Gastroesophageal sphincter (tissue), 4 donors: ENCODE results near the gene TRIO. TPM values are rescaled to one million over a fixed set of nuclear protein-coding genes. Genes with fewer than 3 reads are reported as not detected.
A peak's percentile ranks its signal among the peaks of the same experiment; 100 is the strongest.

ENCODE experiments used
- ATAC-seq: fragments of 150-250 bp; one replicate; pipeline ENCODE4 v1.9.1; 2016; ENCODE audit warnings: mild to moderate bottlenecking, moderate library complexity
- H3K27ac ChIP-seq, 4 donors: fragments of 200-600 bp; sonication (generic) in 3 of 4; 1 replicate in 3 of 4; 2 replicates in 1 of 4; pipeline ENCODE4 v1.5.1; 2016 to 2019
- H3K27me3 ChIP-seq: fragments of 200-600 bp; sonication (generic); one replicate; pipeline ENCODE4 v1.5.1; 2019
- H3K36me3 ChIP-seq, 2 donors: fragments of 200-600 bp; sonication (generic); one replicate each; pipeline ENCODE4 v1.5.1; 2019; ENCODE audit warnings: control low read depth in 1 of 2
- H3K4me1 ChIP-seq, 3 donors: fragments of 200-600 bp; sonication (generic); 1 replicate in 2 of 3; 2 replicates in 1 of 3; pipeline ENCODE4 v1.5.1; 2016 to 2019; ENCODE audit warnings: control low read depth in 2 of 3
- H3K4me3 ChIP-seq, 2 donors: fragments of 200-600 bp; sonication (generic); one replicate each; pipeline ENCODE4 v1.5.1; 2019; ENCODE audit warnings: mild to moderate bottlenecking in 1 of 2, moderate library complexity in 1 of 2
- H3K9me3 ChIP-seq, 3 donors: fragments of 200-600 bp; sonication (generic); one replicate each; pipeline ENCODE4 v1.5.1; 2017 to 2019; ENCODE audit warnings: control low read depth in 2 of 3
- EP300 ChIP-seq: sonication (generic); formaldehyde crosslinking; IDR thresholded peaks from one replicate; pipeline ENCODE4 v1.6.1; 2017; ENCODE audit warnings: antibody characterized with exemption, mild to moderate bottlenecking
- POLR2A ChIP-seq, 2 donors: fragments of 450-650 bp; IDR thresholded peaks; one replicate each; pipeline ENCODE4 v1.6.1; 2017; ENCODE audit warnings: antibody characterized with exemption in 2 of 2, mild to moderate bottlenecking in 2 of 2, moderate library complexity in 1 of 2
- POLR2AphosphoS5 ChIP-seq: sonication (generic); formaldehyde crosslinking; IDR thresholded peaks from one replicate; pipeline ENCODE4 v1.6.1; 2017; ENCODE audit warnings: antibody characterized with exemption
- WGBS, 2 donors: methylation state at CpG; one replicate each; pipeline ENCODE4 v1.1.5; 2018; ENCODE audit warnings: low coverage in 1 of 2; 5-methylcytosine and 5-hydroxymethylcytosine counted together
- total RNA-seq, 4 donors: library from RNA; depleted of rRNA; stranded (reverse); fragments of >200 nt; gene quantifications; one replicate each; pipeline ENCODE4 v1.1.0, GENCODE V29; 2016
- TF ChIP-seq, protein P1 (sequence below), 4 experiments: fragments of 200-600 bp in 2 of 4; fragments of 450-650 bp in 2 of 4; sonication (generic) in 1 of 4; IDR thresholded peaks; one replicate each; pipeline ENCODE4 v1.5.1; 2017 to 2019; ENCODE audit warnings: antibody characterized with exemption in 4 of 4, mild to moderate bottlenecking in 2 of 4, moderate library complexity in 2 of 4

The TRIO gene
- total RNA-seq, 4 donors from 2014 or later, result 69.2 to 257 (median 172) TPM

DNA sequence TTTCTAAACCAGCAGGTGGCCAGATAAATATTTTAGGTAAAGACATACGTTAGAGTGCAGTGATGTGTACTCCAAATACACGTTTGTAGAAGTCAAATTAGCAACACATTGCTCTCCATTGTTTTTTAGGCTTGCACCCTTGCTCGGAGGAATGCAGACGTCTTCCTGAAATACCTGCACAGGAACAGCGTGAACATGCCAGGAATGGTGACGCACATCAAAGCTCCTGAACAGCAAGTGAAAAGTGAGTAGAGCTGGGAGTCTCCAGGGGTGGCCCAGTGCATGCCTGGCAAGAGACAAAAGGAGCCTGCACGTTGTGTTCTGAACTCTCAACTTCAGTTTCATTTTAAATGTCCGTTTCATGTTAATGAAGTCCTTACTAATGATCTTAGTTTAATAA is 231.0 kb downstream of the TRIO start:
- TF ChIP-seq POLR2A (IDR thresholded peaks at IDR 0.05), result no peak
- TF ChIP-seq EP300, result no peak
- TF ChIP-seq, protein P1, sequence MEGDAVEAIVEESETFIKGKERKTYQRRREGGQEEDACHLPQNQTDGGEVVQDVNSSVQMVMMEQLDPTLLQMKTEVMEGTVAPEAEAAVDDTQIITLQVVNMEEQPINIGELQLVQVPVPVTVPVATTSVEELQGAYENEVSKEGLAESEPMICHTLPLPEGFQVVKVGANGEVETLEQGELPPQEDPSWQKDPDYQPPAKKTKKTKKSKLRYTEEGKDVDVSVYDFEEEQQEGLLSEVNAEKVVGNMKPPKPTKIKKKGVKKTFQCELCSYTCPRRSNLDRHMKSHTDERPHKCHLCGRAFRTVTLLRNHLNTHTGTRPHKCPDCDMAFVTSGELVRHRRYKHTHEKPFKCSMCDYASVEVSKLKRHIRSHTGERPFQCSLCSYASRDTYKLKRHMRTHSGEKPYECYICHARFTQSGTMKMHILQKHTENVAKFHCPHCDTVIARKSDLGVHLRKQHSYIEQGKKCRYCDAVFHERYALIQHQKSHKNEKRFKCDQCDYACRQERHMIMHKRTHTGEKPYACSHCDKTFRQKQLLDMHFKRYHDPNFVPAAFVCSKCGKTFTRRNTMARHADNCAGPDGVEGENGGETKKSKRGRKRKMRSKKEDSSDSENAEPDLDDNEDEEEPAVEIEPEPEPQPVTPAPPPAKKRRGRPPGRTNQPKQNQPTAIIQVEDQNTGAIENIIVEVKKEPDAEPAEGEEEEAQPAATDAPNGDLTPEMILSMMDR (IDR thresholded peaks at IDR 0.05), result no peak
- TF ChIP-seq POLR2AphosphoS5, result no peak
- no peak overlapping the region for H3K27ac ChIP-seq
- no peaks in the 10 kb centered on the region for H3K9me3 ChIP-seq
- H3K4me3 ChIP-seq, result no peak overlapping the region
- H3K4me1 ChIP-seq, result peaks cover 0 to 14% (median 0%) of the 10 kb centered on the region in 3 donors
- WGBS, 2 donors, result 65 to 73% methylated on average over 7 to 8 of the region's 8 CpGs
- no peaks in the 10 kb centered on the region for H3K27me3 ChIP-seq
- ATAC-seq, result no peak
- peaks cover 3 to 96% of the 10 kb centered on the region in 2 donors for H3K36me3 ChIP-seq

GRCh38 chr5:14376789-14377188 is 233.6 kb downstream of the TRIO start:
- no peak for ATAC-seq
- TF ChIP-seq, protein P1 (IDR thresholded peaks at IDR 0.05), result no peak
- TF ChIP-seq EP300, result no peak
- no peak for TF ChIP-seq POLR2A (IDR thresholded peaks at IDR 0.05)
- TF ChIP-seq POLR2AphosphoS5, result no peak
- Histone ChIP-seq H3K4me3 (no peak overlapping the region), H3K36me3 (peaks cover 0 to 96% of the 10 kb centered on the region in 2 donors), H3K4me1 (peaks cover 0 to 24% (median 0%) of the 10 kb centered on the region in 3 donors), H3K27ac (no peak overlapping the region), H3K27me3 (no peaks in the 10 kb centered on the region), H3K9me3 (no peaks in the 10 kb centered on the region)
- WGBS, 2 donors, result 68 to 93% methylated on average over 3 of the region's 3 CpGs

- ATAC-seq, result no peak
- Histone ChIP-seq H3K4me3 (no peak overlapping the region), H3K9me3 (no peaks in the 10 kb centered on the region), H3K36me3 (peaks cover 2 to 91% of the 10 kb centered on the region in 2 donors), H3K27me3 (no peaks in the 10 kb centered on the region), H3K4me1 (peaks cover 0 to 30% (median 0%) of the 10 kb centered on the region in 3 donors), H3K27ac (peak overlapping the region in 2 of 4 donors; percentile 2 to 24)
- TF ChIP-seq POLR2AphosphoS5 (no peak), EP300 (no peak), POLR2A (IDR thresholded peaks at IDR 0.05) (no peak)
- TF ChIP-seq, protein P1 (IDR thresholded peaks at IDR 0.05), result no peak
- 66 to 83% methylated on average over 12 to 33 of the region's 35 CpGs for WGBS, 2 donors
Measured at GRCh38 chr5:14379739-14380497, 236.8 kb downstream of the TRIO start.

GRCh38 chr5:14380712-14381111 is 237.6 kb downstream of the TRIO start:
- no peak overlapping the region for H3K27ac ChIP-seq
- peaks cover 2 to 89% of the 10 kb centered on the region in 2 donors for H3K36me3 ChIP-seq
- H3K27me3 ChIP-seq, result no peaks in the 10 kb centered on the region
- ATAC-seq, result no peak
- no peak overlapping the region for H3K4me3 ChIP-seq
- H3K4me1 ChIP-seq, result peaks cover 0 to 23% (median 0%) of the 10 kb centered on the region in 3 donors
- no peaks in the 10 kb centered on the region for H3K9me3 ChIP-seq
- WGBS, 2 donors, result 43 to 45% methylated on average over 4 of the region's 4 CpGs
- no peak for TF ChIP-seq POLR2A (IDR thresholded peaks at IDR 0.05)
- no peak for TF ChIP-seq EP300
- TF ChIP-seq, protein P1 (IDR thresholded peaks at IDR 0.05), result no peak
- no peak for TF ChIP-seq POLR2AphosphoS5

DNA sequence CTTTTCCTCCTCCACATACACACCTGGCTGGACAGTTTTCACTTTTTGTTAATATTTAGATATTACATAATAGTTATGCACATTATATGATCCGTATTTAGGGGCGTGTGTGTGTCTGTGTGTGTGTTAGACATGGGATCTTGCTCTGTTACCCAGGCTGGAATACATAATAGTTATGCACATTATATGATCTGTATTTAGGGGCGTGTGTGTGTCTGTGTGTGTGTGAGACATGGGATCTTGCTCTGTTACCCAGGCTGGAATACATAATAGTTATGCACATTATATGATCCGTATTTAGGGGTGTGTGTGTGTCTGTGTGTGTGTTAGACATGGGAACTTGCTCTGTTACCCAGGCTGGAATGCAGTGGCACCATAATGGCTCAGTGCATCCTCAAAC is 239.5 kb downstream of the TRIO start:
- Histone ChIP-seq H3K4me3 (no peak overlapping the region), H3K36me3 (peaks cover 2 to 92% of the 10 kb centered on the region in 2 donors), H3K4me1 (peaks cover 0 to 17% (median 0%) of the 10 kb centered on the region in 3 donors), H3K27me3 (no peaks in the 10 kb centered on the region), H3K27ac (no peak overlapping the region), H3K9me3 (no peaks in the 10 kb centered on the region)
- WGBS, 2 donors, result 71 to 80% methylated on average over 3 to 4 of the region's 4 CpGs
- no peak for TF ChIP-seq POLR2AphosphoS5
- TF ChIP-seq POLR2A (IDR thresholded peaks at IDR 0.05), result no peak
- TF ChIP-seq, protein P1 (IDR thresholded peaks at IDR 0.05), result no peak
- TF ChIP-seq EP300, result no peak
- ATAC-seq, result no peak
